ENCODE data around the gene UGT3A1. TPM values are rescaled to one million over a fixed set of nuclear protein-coding genes. Genes with fewer than 3 reads are reported as not detected.

UGT3A1 gene
- total RNA-seq, 2 experiments from 2014 or later: not detected

GRCh38 chr5:35974570-35974969, 16.6 kb downstream of the UGT3A1 start:
- H3K36me3 Mint-ChIP-seq (ENCODE audit: low read depth): no peaks in the 10 kb centered on the region
- no peak for DNase-seq
- CTCF ChIA-PET: no interaction called here
- peaks cover 3% of the 10 kb centered on the region for H3K9me3 Mint-ChIP-seq
- peaks cover 11% of the 10 kb centered on the region for H3K27me3 Mint-ChIP-seq (ENCODE audit: low read depth)
- no peak overlapping the region for H3K4me3 Mint-ChIP-seq
- no peaks in the 10 kb centered on the region for H3K4me1 Mint-ChIP-seq (ENCODE audit: low read depth)
- no peak overlapping the region for H3K27ac Mint-ChIP-seq
- intact Hi-C loops (cut with micrococcal nuclease): no loop called here

GRCh38 chr5:35971878-35972210, 19.3 kb downstream of the UGT3A1 start:
- no peaks in the 10 kb centered on the region for H3K36me3 Mint-ChIP-seq (ENCODE audit: low read depth)
- H3K27ac Mint-ChIP-seq: no peak overlapping the region
- H3K9me3 Mint-ChIP-seq: peaks cover 2% of the 10 kb centered on the region
- DNase-seq: no peak
- H3K27me3 Mint-ChIP-seq (ENCODE audit: low read depth): peaks cover 11% of the 10 kb centered on the region
- H3K4me3 Mint-ChIP-seq: no peak overlapping the region
- no peaks in the 10 kb centered on the region for H3K4me1 Mint-ChIP-seq (ENCODE audit: low read depth)
- CTCF ChIA-PET: no interaction called here
- intact Hi-C loops (cut with micrococcal nuclease): no loop called here

GRCh38 chr5:35971186-35971877, 19.9 kb downstream of the UGT3A1 start:
- no peak overlapping the region for H3K4me3 Mint-ChIP-seq
- H3K9me3 Mint-ChIP-seq: peaks cover 2% of the 10 kb centered on the region
- H3K27ac Mint-ChIP-seq: no peak overlapping the region
- intact Hi-C loops (cut with micrococcal nuclease): no loop called here
- no peaks in the 10 kb centered on the region for H3K4me1 Mint-ChIP-seq (ENCODE audit: low read depth)
- no peak for DNase-seq
- CTCF ChIA-PET: no interaction called here
- no peaks in the 10 kb centered on the region for H3K36me3 Mint-ChIP-seq (ENCODE audit: low read depth)
- H3K27me3 Mint-ChIP-seq (ENCODE audit: low read depth): peaks cover 11% of the 10 kb centered on the region

- DNase-seq: peak; percentile 35
- Mint-ChIP-seq H3K27me3 (ENCODE audit: low read depth) (peaks cover 15% of the 10 kb centered on the region), H3K9me3 (no peaks in the 10 kb centered on the region), H3K27ac (no peak overlapping the region), H3K36me3 (ENCODE audit: low read depth) (no peaks in the 10 kb centered on the region), H3K4me3 (no peak overlapping the region), H3K4me1 (ENCODE audit: low read depth) (no peaks in the 10 kb centered on the region)
- intact Hi-C loops (cut with micrococcal nuclease): loop anchor here (1.0 kb wide), 1 partner anchor 342 kb away; no protein-coding TSS in a partner anchor
- CTCF ChIA-PET: no interaction called here
Measured at GRCh38 chr5:35963381-35963843, 27.8 kb downstream of the UGT3A1 start.

GRCh38 chr5:35960328-35960727, 30.9 kb downstream of the UGT3A1 start:
- CTCF ChIA-PET: no interaction called here
- Mint-ChIP-seq H3K27ac (no peak overlapping the region), H3K4me3 (no peak overlapping the region), H3K9me3 (peaks cover 2% of the 10 kb centered on the region), H3K27me3 (ENCODE audit: low read depth) (peaks cover 27% of the 10 kb centered on the region), H3K36me3 (ENCODE audit: low read depth) (no peaks in the 10 kb centered on the region), H3K4me1 (ENCODE audit: low read depth) (no peaks in the 10 kb centered on the region)
- intact Hi-C loops (cut with micrococcal nuclease): no loop called here
- DNase-seq: no peak

- peaks cover 48% of the 10 kb centered on the region for H3K27me3 Mint-ChIP-seq (ENCODE audit: low read depth)
- no peak overlapping the region for H3K4me3 Mint-ChIP-seq
- H3K36me3 Mint-ChIP-seq (ENCODE audit: low read depth): no peaks in the 10 kb centered on the region
- H3K4me1 Mint-ChIP-seq (ENCODE audit: low read depth): peaks cover 2% of the 10 kb centered on the region
- H3K27ac Mint-ChIP-seq: no peak overlapping the region
- intact Hi-C loops (cut with micrococcal nuclease): no loop called here
- no peak for DNase-seq
- H3K9me3 Mint-ChIP-seq: peaks cover 2% of the 10 kb centered on the region
- CTCF ChIA-PET: interaction anchor here (0.6 kb wide), 1 partner anchor 339 kb away, joined by 4 read pairs; the partner anchor contains the start of gene SPEF2
Measured at GRCh38 chr5:35956429-35956828, 34.8 kb downstream of the UGT3A1 start.

- Mint-ChIP-seq H3K4me3 (no peak overlapping the region), H3K4me1 (ENCODE audit: low read depth) (peaks cover 2% of the 10 kb centered on the region), H3K27me3 (ENCODE audit: low read depth) (peaks cover 44% of the 10 kb centered on the region), H3K27ac (no peak overlapping the region), H3K36me3 (ENCODE audit: low read depth) (no peaks in the 10 kb centered on the region), H3K9me3 (peaks cover 2% of the 10 kb centered on the region)
- intact Hi-C loops (cut with micrococcal nuclease): no loop called here
- peak; percentile 19 for DNase-seq
- CTCF ChIA-PET: no interaction called here
Measured at GRCh38 chr5:35954175-35954574, 37.0 kb downstream of the UGT3A1 start.

- H3K36me3 Mint-ChIP-seq (ENCODE audit: low read depth): no peaks in the 10 kb centered on the region
- H3K4me3 Mint-ChIP-seq: no peak overlapping the region
- CTCF ChIA-PET: no interaction called here
- DNase-seq: no peak
- intact Hi-C loops (cut with micrococcal nuclease): no loop called here
- H3K27ac Mint-ChIP-seq: no peak overlapping the region
- no peaks in the 10 kb centered on the region for H3K4me1 Mint-ChIP-seq (ENCODE audit: low read depth)
- peaks cover 6% of the 10 kb centered on the region for H3K27me3 Mint-ChIP-seq (ENCODE audit: low read depth)
- no peaks in the 10 kb centered on the region for H3K9me3 Mint-ChIP-seq
Measured at GRCh38 chr5:35947085-35947484, 44.1 kb downstream of the UGT3A1 start.

GRCh38 chr5:35939639-35940038, 51.6 kb downstream of the UGT3A1 start:
- H3K36me3 Mint-ChIP-seq (ENCODE audit: low read depth): no peaks in the 10 kb centered on the region
- no peaks in the 10 kb centered on the region for H3K4me1 Mint-ChIP-seq (ENCODE audit: low read depth)
- peaks cover 6% of the 10 kb centered on the region for H3K27me3 Mint-ChIP-seq (ENCODE audit: low read depth)
- intact Hi-C loops (cut with micrococcal nuclease): no loop called here
- CTCF ChIA-PET: interaction anchor here (1.8 kb wide), 1 partner anchor 14 kb away, joined by 4 read pairs; no protein-coding TSS in a partner anchor
- DNase-seq: no peak
- H3K27ac Mint-ChIP-seq: no peak overlapping the region
- no peaks in the 10 kb centered on the region for H3K9me3 Mint-ChIP-seq
- H3K4me3 Mint-ChIP-seq: no peak overlapping the region

GRCh38 chr5:35938568-35939227, 52.5 kb downstream of the UGT3A1 start, which contains the start of gene CAPSL:
Gene CAPSL, minus strand, starts transcription at chr5:35938622. Its CDS starts 17,502 bp downstream, at chr5:35921120.
- DNase-seq: peak; percentile 29
- intact Hi-C loops (cut with micrococcal nuclease): no loop called here
- Mint-ChIP-seq H3K36me3 (ENCODE audit: low read depth) (no peaks in the 10 kb centered on the region), H3K4me1 (ENCODE audit: low read depth) (no peaks in the 10 kb centered on the region), H3K27ac (no peak within 1 kb of the TSS), H3K27me3 (ENCODE audit: low read depth) (peaks cover 6% of the 10 kb centered on the region), H3K9me3 (no peaks in the 10 kb centered on the region), H3K4me3 (no peak within 1 kb of the TSS)
- CTCF ChIA-PET: interaction anchor here (1.8 kb wide), 1 partner anchor 13 kb away, joined by 4 read pairs; no protein-coding TSS in a partner anchor

- H3K27me3 Mint-ChIP-seq (ENCODE audit: low read depth): peaks cover 1% of the 10 kb centered on the region
- no peak overlapping the region for H3K27ac Mint-ChIP-seq
- intact Hi-C loops (cut with micrococcal nuclease): loop anchor here (1.0 to 5.0 kb wide), 8 partner anchors 190 to 1429 kb away; partner anchors contain the start of gene SPEF2
- H3K4me3 Mint-ChIP-seq: peak overlapping the region; percentile 16
- no peaks in the 10 kb centered on the region for H3K36me3 Mint-ChIP-seq (ENCODE audit: low read depth)
- H3K4me1 Mint-ChIP-seq (ENCODE audit: low read depth): peaks cover 46% of the 10 kb centered on the region
- CTCF ChIA-PET: interaction anchor here (0.6 to 8.1 kb wide), 49 partner anchors 9 to 837 kb away, joined by 3 to 146 read pairs (median 5); partner anchors contain the start of genes CAPSL, IL7R, PRLR and SPEF2
- H3K9me3 Mint-ChIP-seq: no peaks in the 10 kb centered on the region
- peak; percentile 83 for DNase-seq
Measured at GRCh38 chr5:35926389-35927051, 64.7 kb downstream of the UGT3A1 start.

Measured in activated naive CD4-positive, alpha-beta T cell treated with anti-CD3 and anti-CD28 coated beads for 36 hours (primary cell).